ENCODE measurements around the gene RAPGEF5.

The RAPGEF5 gene

DNA sequence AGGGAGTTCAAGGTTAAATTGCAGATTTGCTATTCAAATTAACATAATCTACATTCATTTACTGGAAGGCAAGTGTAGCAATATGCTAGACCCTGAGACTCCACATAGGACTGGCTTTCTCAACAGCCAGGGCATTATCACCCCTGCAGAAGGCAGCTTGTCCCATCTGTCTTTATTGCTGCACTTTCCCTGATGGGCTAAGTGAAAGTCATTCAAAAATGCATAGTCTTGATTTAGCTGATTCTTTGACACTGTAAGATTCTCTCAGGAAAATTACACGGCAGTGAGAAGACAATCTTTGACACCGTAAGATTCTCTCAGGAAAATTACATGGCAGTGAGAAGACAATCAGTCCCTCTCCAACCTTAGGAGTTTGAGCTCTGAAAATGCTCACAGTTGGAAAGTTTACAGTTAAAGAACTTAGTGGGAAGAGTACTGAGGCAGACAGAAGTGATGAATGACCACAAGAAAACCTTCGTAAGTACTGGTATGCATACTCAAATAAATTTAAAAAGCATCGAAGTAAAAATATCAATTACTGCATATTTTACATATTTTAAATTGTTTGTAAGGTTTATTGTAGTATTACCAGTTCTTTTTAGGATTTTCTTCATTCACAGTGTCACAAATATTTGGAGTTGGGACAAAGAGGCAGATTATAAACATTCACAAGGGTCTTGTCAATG lies 88.9 kb downstream of the RAPGEF5 start:
- DNase-seq (ENCODE audit: extremely low spot score) = no peak
- CTCF ChIA-PET = interaction anchor here (0.7 kb wide), 1 partner anchor 10 kb away, joined by 3 read pairs; no protein-coding TSS in a partner anchor
- TF ChIP-seq, protein P1, sequence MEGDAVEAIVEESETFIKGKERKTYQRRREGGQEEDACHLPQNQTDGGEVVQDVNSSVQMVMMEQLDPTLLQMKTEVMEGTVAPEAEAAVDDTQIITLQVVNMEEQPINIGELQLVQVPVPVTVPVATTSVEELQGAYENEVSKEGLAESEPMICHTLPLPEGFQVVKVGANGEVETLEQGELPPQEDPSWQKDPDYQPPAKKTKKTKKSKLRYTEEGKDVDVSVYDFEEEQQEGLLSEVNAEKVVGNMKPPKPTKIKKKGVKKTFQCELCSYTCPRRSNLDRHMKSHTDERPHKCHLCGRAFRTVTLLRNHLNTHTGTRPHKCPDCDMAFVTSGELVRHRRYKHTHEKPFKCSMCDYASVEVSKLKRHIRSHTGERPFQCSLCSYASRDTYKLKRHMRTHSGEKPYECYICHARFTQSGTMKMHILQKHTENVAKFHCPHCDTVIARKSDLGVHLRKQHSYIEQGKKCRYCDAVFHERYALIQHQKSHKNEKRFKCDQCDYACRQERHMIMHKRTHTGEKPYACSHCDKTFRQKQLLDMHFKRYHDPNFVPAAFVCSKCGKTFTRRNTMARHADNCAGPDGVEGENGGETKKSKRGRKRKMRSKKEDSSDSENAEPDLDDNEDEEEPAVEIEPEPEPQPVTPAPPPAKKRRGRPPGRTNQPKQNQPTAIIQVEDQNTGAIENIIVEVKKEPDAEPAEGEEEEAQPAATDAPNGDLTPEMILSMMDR (IDR thresholded peaks at IDR 0.05; ENCODE audit: control extremely low read depth, extremely low read depth, low read depth, missing control alignments) = no peak
- POLR2A ChIA-PET = no interaction called here

DNA sequence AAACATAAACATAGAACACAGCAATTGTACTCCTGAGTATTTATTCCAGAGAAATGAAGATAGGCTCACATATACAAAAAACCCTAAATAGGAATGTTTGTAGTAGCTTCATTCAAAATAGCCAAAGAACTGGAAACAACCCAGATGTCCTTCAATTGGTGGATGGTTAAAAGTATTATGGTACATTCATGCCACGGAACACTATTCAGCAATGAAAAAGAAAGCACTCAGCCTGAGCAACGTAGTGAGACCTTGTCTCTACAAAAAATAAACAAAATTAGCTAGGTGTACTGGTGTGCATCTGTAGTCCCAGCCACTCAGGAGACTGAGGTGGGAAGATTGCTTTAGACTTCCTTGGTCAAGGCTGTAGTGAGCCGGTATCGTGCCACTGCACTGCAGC lies 94.4 kb downstream of the RAPGEF5 start:
- TF ChIP-seq, protein P1 (IDR thresholded peaks at IDR 0.05; ENCODE audit: control extremely low read depth, extremely low read depth, low read depth, missing control alignments) = no peak
- POLR2A ChIA-PET = no interaction called here
- CTCF ChIA-PET = interaction anchor here (0.6 to 1.9 kb wide), 4 partner anchors 9 to 55 kb away, joined by 3 to 5 read pairs (median 4); no protein-coding TSS in a partner anchor
- no peak for DNase-seq (ENCODE audit: extremely low spot score)

DNA sequence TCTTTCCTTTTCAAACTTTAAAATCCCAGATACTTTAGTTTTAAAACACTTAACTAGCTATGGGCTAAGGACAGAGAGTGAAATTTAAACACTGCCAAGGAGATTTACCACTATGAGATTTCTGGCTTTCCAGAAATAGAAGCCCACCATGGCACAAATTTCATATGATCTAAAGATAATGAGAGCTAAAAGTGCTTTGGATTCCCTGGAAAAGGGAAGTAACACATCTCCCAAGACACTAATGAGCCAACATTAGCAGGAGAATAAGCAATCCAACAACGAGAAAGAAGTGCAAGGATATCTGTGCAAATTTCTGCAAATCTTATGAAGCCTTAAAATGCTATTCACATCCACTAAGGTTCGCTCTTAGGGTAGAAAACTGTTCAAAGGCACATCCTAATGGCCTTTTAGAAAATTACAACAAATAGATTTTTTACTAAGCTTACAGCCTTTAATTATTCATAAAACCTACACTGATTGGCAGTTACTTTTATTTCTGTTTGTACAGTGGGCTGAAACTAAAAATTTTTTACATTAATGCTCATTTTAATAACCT lies 100.3 kb downstream of the RAPGEF5 start:
- TF ChIP-seq, protein P1 (IDR thresholded peaks at IDR 0.05; ENCODE audit: control extremely low read depth, extremely low read depth, low read depth, missing control alignments) = no peak
- no peak for DNase-seq (ENCODE audit: extremely low spot score)
- ChIA-PET CTCF (interaction anchor here (0.7 to 1.0 kb wide), 2 partner anchors 9 to 60 kb away, joined by 3 read pairs; no protein-coding TSS in a partner anchor), POLR2A (no interaction called here)

DNA sequence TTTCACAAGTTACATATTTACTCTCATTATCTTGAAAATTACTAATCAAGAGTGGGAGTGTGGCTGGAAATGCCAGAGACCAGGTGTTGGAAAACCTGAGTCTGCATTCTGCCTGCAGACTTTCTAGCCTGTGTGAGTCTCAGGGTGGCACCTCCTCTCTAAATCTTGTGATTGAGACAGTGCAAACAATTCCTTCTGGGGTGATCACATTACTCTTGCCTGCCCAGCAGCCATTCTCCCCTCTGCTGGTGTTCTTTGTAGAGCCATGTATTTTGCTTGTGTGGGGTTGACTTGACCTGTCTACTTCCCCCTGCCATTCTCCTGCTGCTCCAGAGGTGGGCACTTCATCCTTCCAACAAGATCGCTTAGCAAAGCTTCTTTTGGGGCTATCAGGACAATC lies 101.1 kb downstream of the RAPGEF5 start:
- TF ChIP-seq, protein P1 (IDR thresholded peaks at IDR 0.05; ENCODE audit: control extremely low read depth, extremely low read depth, low read depth, missing control alignments) = no peak
- POLR2A ChIA-PET = no interaction called here
- CTCF ChIA-PET = no interaction called here
- DNase-seq (ENCODE audit: extremely low spot score) = no peak

DNA sequence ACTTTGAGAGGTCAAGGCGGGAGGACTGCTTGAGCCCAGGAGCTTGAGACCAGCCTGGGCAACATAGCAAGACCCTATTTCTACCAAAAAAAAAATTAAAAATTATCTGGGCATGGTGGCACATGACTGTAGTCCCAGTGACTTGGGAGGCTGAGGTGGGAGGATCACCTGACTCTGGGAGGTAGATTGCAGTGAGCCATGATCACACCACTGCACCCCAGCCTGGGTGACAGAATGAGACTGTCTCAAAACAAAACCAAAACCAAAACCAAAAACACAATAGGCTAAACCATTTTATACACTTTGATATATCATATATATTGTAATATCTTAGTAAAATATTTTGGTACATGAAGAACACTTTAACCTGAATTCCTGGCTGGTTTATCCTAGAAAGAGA lies 101.6 kb downstream of the RAPGEF5 start:
- no peak for DNase-seq (ENCODE audit: extremely low spot score)
- TF ChIP-seq, protein P1 (IDR thresholded peaks at IDR 0.05; ENCODE audit: control extremely low read depth, extremely low read depth, low read depth, missing control alignments) = no peak
- ChIA-PET CTCF (no interaction called here), POLR2A (no interaction called here)

DNA sequence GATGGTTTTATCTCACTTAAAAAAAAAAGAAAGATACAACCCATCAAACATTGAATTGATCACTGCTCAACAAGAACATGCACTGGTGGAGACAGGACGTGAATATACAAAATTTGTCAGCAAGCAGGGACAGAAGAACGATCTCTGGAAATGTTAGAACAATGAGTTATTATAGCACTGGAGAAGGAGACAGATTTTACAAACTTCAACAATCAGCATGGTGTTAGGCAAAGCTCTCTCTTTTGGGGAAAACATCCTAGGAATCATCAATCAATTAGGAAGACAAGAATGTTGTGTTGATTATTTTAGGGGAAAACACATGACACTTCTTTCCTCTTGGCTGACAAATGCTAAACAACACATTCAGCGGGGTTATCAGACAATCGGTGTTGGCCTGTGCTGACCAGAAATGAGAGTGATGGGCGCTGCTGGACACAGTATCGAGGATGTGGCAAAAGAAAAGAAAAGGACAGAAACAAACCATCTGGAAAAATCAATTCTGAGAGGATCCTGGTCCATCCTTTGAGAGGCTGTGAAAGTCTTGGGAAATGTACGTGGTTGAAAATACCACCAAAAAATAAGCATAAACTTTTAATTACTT lies 103.9 kb downstream of the RAPGEF5 start:
- CTCF ChIA-PET = interaction anchor here (0.7 kb wide), 1 partner anchor 10 kb away, joined by 3 read pairs; no protein-coding TSS in a partner anchor
- TF ChIP-seq, protein P1 (IDR thresholded peaks at IDR 0.05; ENCODE audit: control extremely low read depth, extremely low read depth, low read depth, missing control alignments) = no peak
- POLR2A ChIA-PET = no interaction called here
- no peak for DNase-seq (ENCODE audit: extremely low spot score)
